Mesothelial cell of epicardium (in vitro differentiated cells): ENCODE results near the gene PGR. TPM values are rescaled to one million over a fixed set of nuclear protein-coding genes. Genes with fewer than 3 reads are reported as not detected.

Source experiments
- DNase-seq, 2 experiments: peaks; one replicate each; pipeline ENCODE4 v3.0.0; 2021; ENCODE audit warnings: low spot score in 2 of 2; ENCODE audit not compliant: unreplicated experiment in 2 of 2
- H3K27ac Mint-ChIP-seq: 2 replicates; pipeline ENCODE4 v1.8.0; 2021; ENCODE audit warnings: mixed read lengths
- H3K27me3 Mint-ChIP-seq: 2 replicates; pipeline ENCODE4 v1.8.0; 2021; ENCODE audit warnings: low read depth, mixed read lengths
- H3K36me3 Mint-ChIP-seq: 2 replicates; pipeline ENCODE4 v1.8.0; 2021; ENCODE audit warnings: mixed read lengths
- H3K4me1 Mint-ChIP-seq: 2 replicates; pipeline ENCODE4 v1.8.0; 2021; ENCODE audit warnings: mixed read lengths
- H3K4me3 Mint-ChIP-seq: 2 replicates; pipeline ENCODE4 v1.8.0; 2021; ENCODE audit warnings: mild to moderate bottlenecking, moderate library complexity, mixed read lengths
- H3K9me3 Mint-ChIP-seq: 2 replicates; pipeline ENCODE4 v1.8.0; 2021; ENCODE audit warnings: mixed read lengths
- total RNA-seq: library from RNA; stranded (reverse); gene quantifications from 3 replicates; pipeline ENCODE4 v1.2.1, GENCODE V29; 2021
- TF ChIP-seq, protein P1 (sequence below): fragments of 200-600 bp; sonication (generic); IDR thresholded peaks from one replicate; pipeline ENCODE4 v1.5.0; 2021; ENCODE audit warnings: antibody characterized with exemption; ENCODE audit not compliant: unreplicated experiment

The PGR gene
- total RNA-seq, 1 donor from 2014 or later, result 0.02 TPM

DNA sequence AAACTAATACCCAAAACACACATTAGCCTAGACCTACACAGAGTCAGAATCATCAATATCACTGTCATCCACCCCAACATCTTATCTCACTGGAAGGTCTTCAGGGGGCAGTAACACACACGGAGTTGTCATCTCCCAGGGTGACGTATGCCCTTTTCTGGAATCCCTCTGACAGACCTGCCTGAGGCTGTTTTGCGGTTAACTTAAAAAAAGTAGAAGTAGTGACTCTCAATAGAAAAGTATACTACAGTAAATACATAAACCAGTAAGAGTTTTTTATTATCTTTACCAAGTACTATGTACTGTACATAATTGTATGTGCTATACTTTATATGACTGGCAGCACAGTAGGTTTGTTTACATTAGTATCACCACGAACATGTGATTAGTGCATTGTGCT is 80.5 kb downstream of the PGR start:
- H3K36me3 Mint-ChIP-seq, result no peaks in the 10 kb centered on the region
- TF ChIP-seq, protein P1, sequence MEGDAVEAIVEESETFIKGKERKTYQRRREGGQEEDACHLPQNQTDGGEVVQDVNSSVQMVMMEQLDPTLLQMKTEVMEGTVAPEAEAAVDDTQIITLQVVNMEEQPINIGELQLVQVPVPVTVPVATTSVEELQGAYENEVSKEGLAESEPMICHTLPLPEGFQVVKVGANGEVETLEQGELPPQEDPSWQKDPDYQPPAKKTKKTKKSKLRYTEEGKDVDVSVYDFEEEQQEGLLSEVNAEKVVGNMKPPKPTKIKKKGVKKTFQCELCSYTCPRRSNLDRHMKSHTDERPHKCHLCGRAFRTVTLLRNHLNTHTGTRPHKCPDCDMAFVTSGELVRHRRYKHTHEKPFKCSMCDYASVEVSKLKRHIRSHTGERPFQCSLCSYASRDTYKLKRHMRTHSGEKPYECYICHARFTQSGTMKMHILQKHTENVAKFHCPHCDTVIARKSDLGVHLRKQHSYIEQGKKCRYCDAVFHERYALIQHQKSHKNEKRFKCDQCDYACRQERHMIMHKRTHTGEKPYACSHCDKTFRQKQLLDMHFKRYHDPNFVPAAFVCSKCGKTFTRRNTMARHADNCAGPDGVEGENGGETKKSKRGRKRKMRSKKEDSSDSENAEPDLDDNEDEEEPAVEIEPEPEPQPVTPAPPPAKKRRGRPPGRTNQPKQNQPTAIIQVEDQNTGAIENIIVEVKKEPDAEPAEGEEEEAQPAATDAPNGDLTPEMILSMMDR, result no peak
- peaks cover 11% of the 10 kb centered on the region for H3K4me1 Mint-ChIP-seq
- no peak for DNase-seq
- H3K27ac Mint-ChIP-seq, result peak overlapping the region; percentile 64
- H3K27me3 Mint-ChIP-seq, result peaks cover 11% of the 10 kb centered on the region
- no peak overlapping the region for H3K4me3 Mint-ChIP-seq
- peaks cover 5% of the 10 kb centered on the region for H3K9me3 Mint-ChIP-seq

DNA sequence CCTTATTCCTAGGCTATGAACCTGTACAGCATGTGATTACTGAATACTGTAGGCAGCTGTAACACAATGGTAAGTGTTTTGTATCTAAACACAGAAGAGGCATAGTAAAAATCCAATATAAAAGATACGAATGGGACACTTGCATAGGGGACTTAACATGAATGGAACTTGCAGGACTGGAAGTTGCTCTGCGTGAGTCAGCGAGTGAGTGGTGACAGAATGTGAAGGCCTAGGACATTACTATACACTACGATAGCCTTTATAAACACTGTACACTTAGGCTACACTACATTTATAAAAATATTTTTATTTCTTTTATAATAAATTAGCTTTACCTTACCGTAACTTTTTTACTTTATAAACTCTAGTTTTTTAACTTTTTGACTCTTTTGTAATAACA is 81.1 kb downstream of the PGR start:
- Mint-ChIP-seq H3K4me3 (no peak overlapping the region), H3K27me3 (peaks cover 6% of the 10 kb centered on the region), H3K4me1 (peaks cover 11% of the 10 kb centered on the region), H3K36me3 (no peaks in the 10 kb centered on the region), H3K9me3 (peaks cover 8% of the 10 kb centered on the region), H3K27ac (no peak overlapping the region)
- TF ChIP-seq, protein P1, result no peak
- DNase-seq, result no peak

DNA sequence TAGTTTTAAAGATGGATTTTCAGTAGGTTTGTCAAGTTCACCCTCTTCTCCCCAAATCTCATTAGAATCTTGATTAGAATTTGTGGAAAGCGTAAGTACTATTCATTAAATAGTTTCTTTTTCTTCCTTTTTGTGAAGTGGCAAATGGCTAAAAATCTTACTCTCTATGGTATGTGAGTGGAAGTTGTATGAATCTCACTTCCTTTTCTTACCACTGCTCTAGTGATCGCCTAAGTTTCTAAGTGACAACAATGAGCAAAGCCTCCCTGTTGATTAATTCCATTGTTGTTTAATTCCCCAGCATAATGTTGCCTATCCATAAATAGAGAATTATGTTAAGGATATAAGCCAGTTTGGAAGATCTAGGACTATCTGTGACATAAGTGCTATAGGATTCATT is 82.7 kb downstream of the PGR start:
- H3K36me3 Mint-ChIP-seq, result no peaks in the 10 kb centered on the region
- peaks cover 1% of the 10 kb centered on the region for H3K27me3 Mint-ChIP-seq
- no peak for DNase-seq
- H3K4me1 Mint-ChIP-seq, result peaks cover 11% of the 10 kb centered on the region
- no peak overlapping the region for H3K4me3 Mint-ChIP-seq
- peaks cover 17% of the 10 kb centered on the region for H3K9me3 Mint-ChIP-seq
- no peak overlapping the region for H3K27ac Mint-ChIP-seq
- TF ChIP-seq, protein P1, result no peak

DNA sequence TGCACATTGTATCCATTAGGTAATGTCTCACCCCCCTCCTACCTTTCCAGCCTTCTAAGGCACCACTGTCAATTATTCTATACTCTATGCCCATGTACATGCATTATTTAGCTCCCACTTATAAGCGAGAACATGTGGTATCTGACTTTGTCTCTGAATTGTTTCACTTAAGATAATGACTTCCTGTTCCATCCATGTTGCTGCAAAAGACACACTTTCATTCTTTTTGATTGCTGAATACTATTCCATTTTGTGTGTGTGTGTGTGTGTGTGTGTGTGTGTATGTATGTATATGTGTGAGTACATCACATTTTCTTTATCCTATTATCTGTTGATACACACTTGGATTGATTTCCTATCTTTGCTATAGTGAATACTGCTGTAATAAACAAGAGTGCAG is 84.2 kb downstream of the PGR start:
- TF ChIP-seq, protein P1, result no peak
- Mint-ChIP-seq H3K4me1 (peaks cover 11% of the 10 kb centered on the region), H3K9me3 (peaks cover 25% of the 10 kb centered on the region), H3K36me3 (no peaks in the 10 kb centered on the region), H3K27ac (no peak overlapping the region), H3K27me3 (peaks cover 2% of the 10 kb centered on the region), H3K4me3 (no peak overlapping the region)
- DNase-seq, result no peak

DNA sequence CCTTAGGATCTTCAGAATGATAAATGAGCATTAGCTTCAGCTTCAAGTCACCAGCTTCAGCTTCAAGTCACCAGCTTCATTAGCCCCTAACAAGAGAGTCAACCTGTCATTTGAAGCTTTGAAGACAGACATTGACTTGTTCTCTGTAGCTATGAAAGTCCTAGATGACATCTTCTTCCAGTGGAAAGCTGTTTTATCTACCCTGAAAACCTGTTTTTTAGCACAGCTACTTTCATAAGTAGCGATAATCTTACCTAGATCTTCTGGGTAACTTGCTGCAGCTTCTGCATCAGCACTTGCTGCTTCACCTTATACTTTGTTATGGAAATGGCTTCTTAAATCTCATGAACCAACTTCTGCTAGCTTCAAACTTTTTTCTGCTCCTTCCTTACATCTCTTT is 85.7 kb downstream of the PGR start:
- no peak overlapping the region for H3K27ac Mint-ChIP-seq
- H3K27me3 Mint-ChIP-seq, result peaks cover 2% of the 10 kb centered on the region
- H3K9me3 Mint-ChIP-seq, result peaks cover 25% of the 10 kb centered on the region
- no peak overlapping the region for H3K4me3 Mint-ChIP-seq
- TF ChIP-seq, protein P1, result no peak
- H3K4me1 Mint-ChIP-seq, result peaks cover 4% of the 10 kb centered on the region
- DNase-seq, result no peak
- no peaks in the 10 kb centered on the region for H3K36me3 Mint-ChIP-seq

DNA sequence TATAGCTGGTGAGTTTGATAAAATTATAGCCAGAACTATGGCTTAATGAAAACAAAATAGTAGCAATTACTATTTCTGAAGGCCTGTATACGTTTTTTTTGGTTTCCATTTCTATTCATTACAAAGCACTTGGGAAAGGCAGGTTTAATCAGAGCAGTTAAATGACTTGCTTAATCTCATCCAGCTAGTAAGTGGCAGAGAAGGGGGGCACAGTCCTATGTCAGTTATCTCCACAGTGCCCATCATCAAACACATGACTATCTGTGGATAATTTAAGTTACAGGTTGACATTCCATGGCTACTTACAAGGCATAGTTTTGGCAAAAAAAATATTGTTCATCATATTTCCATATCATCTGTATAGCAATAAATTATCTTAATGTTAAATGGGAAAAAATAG is 93.7 kb downstream of the PGR start:
- H3K4me3 Mint-ChIP-seq, result no peak overlapping the region
- DNase-seq, result no peak
- TF ChIP-seq, protein P1, result no peak
- no peaks in the 10 kb centered on the region for H3K36me3 Mint-ChIP-seq
- H3K9me3 Mint-ChIP-seq, result peaks cover 4% of the 10 kb centered on the region
- H3K4me1 Mint-ChIP-seq, result peaks cover 5% of the 10 kb centered on the region
- no peak overlapping the region for H3K27ac Mint-ChIP-seq
- peaks cover 2% of the 10 kb centered on the region for H3K27me3 Mint-ChIP-seq
